Fibroblast of lung (primary cell): ENCODE results near the gene MYH10.

Experiments used
- EZH2 ChIP-seq: IDR thresholded peaks from 2 replicates; pipeline ENCODE4 v1.5.1; 2012; ENCODE audit warnings: low read length, control low read depth, mild to moderate bottlenecking; ENCODE audit errors: missing control alignments
- TF ChIP-seq, protein P1 (sequence below), 2 donors: IDR thresholded peaks in 1 of 2; conservative IDR thresholded peaks in 1 of 2; 1 replicate in 1 of 2; 2 replicates in 1 of 2; pipeline ENCODE4 v1.5.1; 2011 to 2012; ENCODE audit warnings: low read length in 2 of 2, control low read depth in 1 of 2, inconsistent platforms in 1 of 2, low read depth in 1 of 2, mild to moderate bottlenecking in 1 of 2

DNA sequence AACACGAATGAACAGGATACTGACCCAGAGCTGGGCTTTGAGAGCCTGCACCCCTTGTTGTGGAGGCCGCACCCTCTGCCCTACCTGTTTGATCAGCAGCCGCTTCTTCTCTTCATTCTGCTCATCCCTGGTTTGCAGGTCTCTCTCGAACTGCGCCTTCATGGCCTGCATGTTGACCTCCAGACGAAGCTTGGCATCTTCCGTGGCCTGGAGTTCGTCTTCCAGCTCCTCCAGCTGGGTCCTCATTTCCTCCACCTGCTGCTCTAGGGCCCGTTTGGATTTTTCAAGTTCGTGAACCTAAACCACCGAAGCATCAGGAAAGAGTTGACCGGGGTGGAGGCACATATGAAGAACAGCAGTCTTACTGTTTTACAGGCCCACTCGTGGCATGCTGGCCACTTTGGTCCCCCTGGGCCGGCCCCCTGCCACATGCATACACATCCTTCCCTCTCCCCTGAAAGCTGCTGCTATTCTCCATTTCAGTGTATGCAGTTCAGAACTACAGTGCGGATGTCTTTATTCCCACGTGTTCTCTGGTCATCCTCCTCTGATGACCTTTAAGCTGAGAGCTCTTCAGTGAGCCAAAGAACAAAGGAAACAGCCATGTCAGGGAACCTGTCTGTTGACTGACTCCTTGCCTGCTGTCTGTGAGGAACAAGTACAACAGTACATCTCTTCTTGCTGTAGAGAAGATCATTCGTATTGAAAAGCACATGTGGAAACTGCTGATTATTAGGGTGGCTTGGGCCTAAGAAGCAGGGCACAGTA, 140.1 kb downstream of the MYH10 start:
- TF ChIP-seq EZH2, result no peak
- TF ChIP-seq, protein P1, sequence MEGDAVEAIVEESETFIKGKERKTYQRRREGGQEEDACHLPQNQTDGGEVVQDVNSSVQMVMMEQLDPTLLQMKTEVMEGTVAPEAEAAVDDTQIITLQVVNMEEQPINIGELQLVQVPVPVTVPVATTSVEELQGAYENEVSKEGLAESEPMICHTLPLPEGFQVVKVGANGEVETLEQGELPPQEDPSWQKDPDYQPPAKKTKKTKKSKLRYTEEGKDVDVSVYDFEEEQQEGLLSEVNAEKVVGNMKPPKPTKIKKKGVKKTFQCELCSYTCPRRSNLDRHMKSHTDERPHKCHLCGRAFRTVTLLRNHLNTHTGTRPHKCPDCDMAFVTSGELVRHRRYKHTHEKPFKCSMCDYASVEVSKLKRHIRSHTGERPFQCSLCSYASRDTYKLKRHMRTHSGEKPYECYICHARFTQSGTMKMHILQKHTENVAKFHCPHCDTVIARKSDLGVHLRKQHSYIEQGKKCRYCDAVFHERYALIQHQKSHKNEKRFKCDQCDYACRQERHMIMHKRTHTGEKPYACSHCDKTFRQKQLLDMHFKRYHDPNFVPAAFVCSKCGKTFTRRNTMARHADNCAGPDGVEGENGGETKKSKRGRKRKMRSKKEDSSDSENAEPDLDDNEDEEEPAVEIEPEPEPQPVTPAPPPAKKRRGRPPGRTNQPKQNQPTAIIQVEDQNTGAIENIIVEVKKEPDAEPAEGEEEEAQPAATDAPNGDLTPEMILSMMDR (conservative IDR thresholded peaks at IDR 0.05 in 1 of 2, IDR thresholded peaks at IDR 0.05 in 1 of 2; ENCODE audit: low read depth in 1 of 2, low read length in 2 of 2), result no peak
